GM19238 (cell line): ENCODE measurements around the gene ASZ1.

Source experiments
- DNase-seq: peaks from one replicate; pipeline ENCODE4 v3.0.0; 2011; ENCODE audit warnings: low spot score; ENCODE audit not compliant: insufficient read length

Gene ASZ1

DNA sequence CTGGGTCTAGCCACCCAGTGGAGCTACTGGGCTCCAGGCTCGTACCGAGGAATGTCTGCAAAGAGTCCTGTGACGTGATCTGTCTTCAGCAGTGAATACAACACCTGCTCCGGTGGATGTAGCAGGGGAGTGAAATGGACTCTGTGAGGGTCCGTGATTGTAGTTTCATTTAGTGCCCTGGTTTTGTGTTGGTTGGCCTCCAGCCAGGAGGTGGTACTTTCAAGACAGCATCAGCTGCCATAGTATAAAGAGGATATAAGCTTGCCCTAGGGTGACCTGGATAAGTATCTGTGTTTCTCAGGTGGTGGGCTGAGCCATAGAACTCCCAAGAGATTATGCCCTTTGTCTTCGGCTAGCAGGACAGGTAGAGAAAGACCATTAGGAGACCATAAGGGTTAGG is 79.8 kb downstream of the ASZ1 start:
- DNase-seq = no peak

GRCh38 chr7:117346161-117346560 is 81.1 kb downstream of the ASZ1 start:
- no peak for DNase-seq

- DNase-seq = no peak
Measured at GRCh38 chr7:117338020-117338419, 89.3 kb downstream of the ASZ1 start.

- no peak for DNase-seq
Measured at GRCh38 chr7:117333168-117333567, 94.1 kb downstream of the ASZ1 start.

DNA sequence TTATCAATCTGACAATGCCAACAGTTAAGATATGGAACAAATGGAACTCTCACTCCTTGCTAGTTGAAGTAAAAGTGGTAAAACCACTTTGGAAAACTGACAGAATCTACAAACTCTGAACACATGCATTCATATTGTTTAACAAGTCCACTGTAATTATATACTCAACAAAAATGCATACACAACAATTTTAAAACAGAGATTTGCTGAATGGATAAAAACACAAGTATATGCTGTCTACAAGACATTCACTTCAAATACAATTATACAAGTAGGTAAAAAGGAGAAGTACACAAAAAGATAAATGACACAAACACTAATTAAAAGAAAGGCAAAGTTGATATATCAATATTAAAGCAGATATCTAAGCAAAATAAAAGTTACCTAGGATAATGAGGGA is 95.3 kb downstream of the ASZ1 start:
- no peak for DNase-seq

GRCh38 chr7:117325836-117326235 is 101.5 kb downstream of the ASZ1 start:
- no peak for DNase-seq

- no peak for DNase-seq
Measured at GRCh38 chr7:117324960-117325359, 102.3 kb downstream of the ASZ1 start.

- DNase-seq = no peak
Measured at GRCh38 chr7:117323851-117324711, 103.2 kb downstream of the ASZ1 start.

- DNase-seq = no peak
Measured at GRCh38 chr7:117323305-117323850, 103.9 kb downstream of the ASZ1 start.

- DNase-seq = no peak
Measured at GRCh38 chr7:117322741-117323304, 104.5 kb downstream of the ASZ1 start, which contains the start of gene WNT2. Gene WNT2, minus strand, starts transcription at chr7:117323058. Its CDS starts 69 bp downstream, at chr7:117322989.

GRCh38 chr7:117320523-117320922 is 106.8 kb downstream of the ASZ1 start:
- no peak for DNase-seq

- DNase-seq = no peak
Measured at GRCh38 chr7:117319181-117319580, 108.1 kb downstream of the ASZ1 start.

GRCh38 chr7:117313582-117313981 is 113.7 kb downstream of the ASZ1 start:
- DNase-seq = no peak
